RWPE1 (cell line): ENCODE results near the gene SHC3.

Experiments used
- CTCF ChIA-PET: fragments of 350-600 bp; sonication (Branson Sonifier 250); formaldehyde crosslinking; extraction: SDS; loops from one replicate; lab custom pipeline; 2021; lab: Yijun Ruan, JAX
- POLR2A ChIA-PET: fragments of 400-600 bp; formaldehyde crosslinking; extraction: SDS; loops from one replicate; lab custom pipeline; 2020; ENCODE audit warnings: antibody characterized with exemption; ENCODE audit not compliant: low non-redundant PET; lab: Yijun Ruan, JAX
- DNase-seq: peaks from one replicate; pipeline ENCODE4 v3.0.0; 2012; ENCODE audit warnings: low spot score
- H3K27ac ChIP-seq: fragments of 450-650 bp; 2 replicates; pipeline ENCODE4 v1.5.1; 2017
- TF ChIP-seq, protein P1 (sequence below): fragments of 450-650 bp; conservative IDR thresholded peaks from 2 replicates; pipeline ENCODE4 v1.5.1; 2017; ENCODE audit warnings: low read depth, mild to moderate bottlenecking

The SHC3 gene

DNA sequence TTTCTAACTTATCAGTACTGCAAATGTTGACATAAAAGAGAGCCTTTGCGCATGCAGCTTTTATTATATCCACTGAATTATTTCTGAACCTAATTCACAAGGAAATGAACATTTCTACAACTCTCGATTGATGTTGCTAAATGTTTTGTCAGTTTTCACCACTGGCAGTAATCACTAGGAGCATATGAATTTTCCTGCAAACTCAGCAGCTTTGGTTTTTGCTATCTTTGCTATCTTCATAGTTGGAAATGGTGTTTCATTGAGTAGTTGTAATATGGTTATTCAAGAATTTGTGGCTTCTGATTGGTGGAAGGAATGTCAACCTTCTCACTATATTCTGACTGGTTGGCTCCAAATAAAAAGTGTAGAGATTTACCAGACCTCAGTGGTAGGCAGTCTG, 8.9 kb upstream of the SHC3 start:
- ChIA-PET POLR2A (no interaction called here), CTCF (interaction anchor here (0.6 kb wide), 1 partner anchor 52 kb away, joined by 4 read pairs; no protein-coding TSS in a partner anchor)
- TF ChIP-seq, protein P1, sequence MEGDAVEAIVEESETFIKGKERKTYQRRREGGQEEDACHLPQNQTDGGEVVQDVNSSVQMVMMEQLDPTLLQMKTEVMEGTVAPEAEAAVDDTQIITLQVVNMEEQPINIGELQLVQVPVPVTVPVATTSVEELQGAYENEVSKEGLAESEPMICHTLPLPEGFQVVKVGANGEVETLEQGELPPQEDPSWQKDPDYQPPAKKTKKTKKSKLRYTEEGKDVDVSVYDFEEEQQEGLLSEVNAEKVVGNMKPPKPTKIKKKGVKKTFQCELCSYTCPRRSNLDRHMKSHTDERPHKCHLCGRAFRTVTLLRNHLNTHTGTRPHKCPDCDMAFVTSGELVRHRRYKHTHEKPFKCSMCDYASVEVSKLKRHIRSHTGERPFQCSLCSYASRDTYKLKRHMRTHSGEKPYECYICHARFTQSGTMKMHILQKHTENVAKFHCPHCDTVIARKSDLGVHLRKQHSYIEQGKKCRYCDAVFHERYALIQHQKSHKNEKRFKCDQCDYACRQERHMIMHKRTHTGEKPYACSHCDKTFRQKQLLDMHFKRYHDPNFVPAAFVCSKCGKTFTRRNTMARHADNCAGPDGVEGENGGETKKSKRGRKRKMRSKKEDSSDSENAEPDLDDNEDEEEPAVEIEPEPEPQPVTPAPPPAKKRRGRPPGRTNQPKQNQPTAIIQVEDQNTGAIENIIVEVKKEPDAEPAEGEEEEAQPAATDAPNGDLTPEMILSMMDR: no peak
- H3K27ac ChIP-seq: no peak overlapping the region
- DNase-seq: no peak

DNA sequence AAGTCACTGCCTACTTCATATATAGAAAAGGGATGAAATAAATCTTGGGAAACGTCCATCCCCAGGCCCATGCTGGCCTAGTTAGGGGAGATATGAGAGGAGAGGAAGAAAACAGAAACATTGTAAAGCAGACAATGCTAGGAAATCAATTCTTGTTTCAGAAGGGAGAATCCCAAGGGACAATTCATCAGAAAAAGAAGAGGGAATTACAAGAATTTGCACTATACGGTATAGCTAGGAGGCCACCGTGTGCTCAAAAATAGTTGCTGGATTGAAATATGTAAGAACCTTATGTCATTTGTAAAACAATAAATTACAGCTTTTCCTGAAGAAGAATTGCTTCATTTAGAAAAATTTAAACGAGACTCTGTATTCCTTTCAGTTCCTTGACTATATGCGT, 8.3 kb upstream of the SHC3 start:
- no peak overlapping the region for H3K27ac ChIP-seq
- ChIA-PET POLR2A (no interaction called here), CTCF (interaction anchor here (0.6 kb wide), 1 partner anchor 175 kb away, joined by 3 read pairs; no protein-coding TSS in a partner anchor)
- TF ChIP-seq, protein P1: no peak
- no peak for DNase-seq

DNA sequence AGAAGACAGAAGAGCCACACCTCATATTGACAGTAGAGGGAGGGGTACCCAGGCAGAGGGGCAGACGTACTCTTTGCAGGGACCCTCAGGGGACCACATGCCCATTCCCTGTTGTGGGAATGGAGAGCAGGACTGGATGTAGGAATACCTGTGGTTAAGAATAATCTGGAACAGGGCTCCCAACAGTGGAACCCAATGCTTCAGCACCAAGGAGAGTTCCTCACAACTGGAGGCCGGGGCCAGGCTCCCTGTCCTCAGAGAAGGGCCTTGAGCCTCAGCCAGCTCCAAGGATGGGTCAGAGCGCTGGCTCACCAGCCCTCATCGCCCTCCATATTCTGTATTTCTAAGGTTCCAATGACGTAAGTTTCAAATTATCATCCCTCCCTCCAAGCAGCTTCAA, 7.4 kb upstream of the SHC3 start:
- POLR2A ChIA-PET: no interaction called here
- TF ChIP-seq, protein P1: no peak
- no peak overlapping the region for H3K27ac ChIP-seq
- DNase-seq: no peak
- CTCF ChIA-PET: no interaction called here

DNA sequence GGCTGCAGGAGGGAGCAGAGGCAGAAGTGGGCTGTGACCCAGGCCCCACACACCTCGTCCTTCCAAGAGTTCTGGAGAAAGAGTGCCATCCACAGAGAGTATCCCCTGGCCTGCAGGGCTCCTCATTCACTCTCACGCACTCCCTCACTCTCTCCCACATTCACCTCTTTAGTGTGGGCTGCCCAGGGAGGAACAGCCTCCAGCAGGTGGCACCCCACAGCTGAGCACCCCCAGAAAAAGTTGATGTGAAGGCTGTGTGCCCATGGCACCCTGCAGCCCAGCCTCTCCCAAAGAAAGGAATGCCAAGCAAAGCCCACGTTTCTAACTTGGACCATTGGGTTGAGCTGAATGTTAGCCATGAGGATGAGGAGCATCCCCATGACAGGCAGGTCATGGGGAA, 4.5 kb upstream of the SHC3 start:
- CTCF ChIA-PET: no interaction called here
- no peak overlapping the region for H3K27ac ChIP-seq

DNA sequence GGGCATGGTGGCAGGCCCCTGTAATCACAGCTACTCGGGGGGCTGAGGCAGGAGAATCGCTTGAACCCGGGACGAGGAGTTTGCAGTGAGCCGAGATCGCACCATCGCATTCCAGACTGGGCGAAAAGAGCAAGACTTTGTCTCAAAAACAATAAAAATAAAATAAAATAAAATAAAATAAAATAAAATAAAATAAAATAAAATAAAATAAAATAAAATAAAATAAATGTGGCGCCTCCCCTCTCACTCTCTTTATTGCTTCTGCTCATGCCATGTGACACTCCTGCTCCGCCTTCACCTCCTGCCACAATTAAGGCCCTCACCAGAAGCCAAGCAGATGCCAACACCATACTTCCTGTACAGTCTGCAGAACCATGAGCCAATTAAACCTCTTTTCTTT, 3.8 kb upstream of the SHC3 start:
- POLR2A ChIA-PET: no interaction called here
- TF ChIP-seq, protein P1: no peak
- H3K27ac ChIP-seq: no peak overlapping the region
- CTCF ChIA-PET: no interaction called here
- no peak for DNase-seq

More for the DNA sequence above, 4.5 kb upstream of the SHC3 start:
- POLR2A ChIA-PET: no interaction called here
- TF ChIP-seq, protein P1: no peak
- no peak for DNase-seq

DNA sequence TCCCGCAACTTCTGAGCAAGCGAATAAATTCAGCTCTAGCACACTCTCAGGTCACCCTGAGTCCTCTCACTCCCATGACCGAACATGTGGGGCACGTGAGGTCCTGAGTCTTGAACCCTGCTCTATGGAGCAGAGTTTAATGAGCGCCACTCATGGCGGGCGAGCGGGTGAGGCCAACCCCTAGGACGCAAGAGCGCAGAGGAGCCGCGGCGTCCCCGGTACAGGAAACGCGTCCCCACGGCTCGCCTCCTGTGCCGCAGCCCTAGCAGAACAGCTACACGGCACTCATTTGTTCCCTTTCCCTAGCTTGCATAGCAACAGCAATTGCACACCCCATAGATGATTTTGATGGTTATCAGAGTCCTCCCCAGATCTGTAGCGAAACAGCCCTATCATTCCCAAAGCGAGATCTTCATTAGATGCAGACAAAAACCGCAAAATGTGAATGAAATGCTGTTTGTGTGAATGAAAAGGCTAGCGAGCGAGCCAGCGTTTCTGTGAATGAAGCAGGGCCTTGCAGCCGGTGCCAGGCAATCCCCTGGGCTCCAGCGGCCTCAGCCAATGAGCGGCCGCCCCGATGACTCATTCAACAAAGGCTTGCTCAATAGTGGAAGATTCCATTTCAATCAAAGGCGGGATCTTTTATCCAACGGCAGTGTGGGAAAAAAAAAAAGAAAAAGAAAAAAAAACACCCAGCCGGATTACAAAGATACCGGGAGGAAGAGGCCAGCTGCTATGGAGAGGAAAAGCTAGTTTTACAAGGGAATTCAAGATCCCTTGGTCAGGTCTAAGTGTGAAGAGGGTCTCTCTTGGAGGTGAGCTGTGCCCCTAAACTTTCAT, 1.5 kb upstream of the SHC3 start:
- ChIA-PET POLR2A (no interaction called here), CTCF (interaction anchor here (1.1 kb wide), 1 partner anchor 39 kb away, joined by 3 read pairs; no protein-coding TSS in a partner anchor)
- H3K27ac ChIP-seq: peak overlapping the region; percentile 75
- TF ChIP-seq, protein P1: no peak
- DNase-seq: peak; percentile 97
